ENCODE measurements around the gene ELP4.

The ELP4 gene

DNA sequence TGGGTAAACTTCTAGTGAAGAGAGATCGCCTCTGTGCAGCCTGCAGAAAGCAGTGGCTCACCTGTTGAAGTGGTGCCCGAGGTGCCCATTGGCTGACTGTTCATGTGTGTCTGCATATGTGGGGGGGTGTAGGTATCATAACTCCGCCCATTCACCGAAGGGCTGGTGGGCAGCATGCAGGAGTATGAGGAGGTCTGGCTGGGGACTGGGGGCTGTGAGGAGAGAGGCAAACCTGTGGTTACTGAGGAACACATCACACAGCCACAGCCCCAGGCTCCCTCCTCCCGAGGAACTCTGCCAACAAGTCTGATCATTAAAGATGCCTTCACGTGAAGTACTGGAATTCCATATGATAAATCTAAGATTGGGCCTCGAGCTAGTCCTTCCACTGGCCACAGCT is 281.1 kb downstream of the ELP4 start:
- Histone ChIP-seq H3K36me3 (no peaks in the 10 kb centered on the region), H3K4me1 (no peaks in the 10 kb centered on the region), H3K4me3 (ENCODE audit: low read depth, low read length) (no peak overlapping the region), H3K9me3 (no peaks in the 10 kb centered on the region), H3K27me3 (no peaks in the 10 kb centered on the region)
- DNase-seq = no peak
- TF ChIP-seq, protein P1, sequence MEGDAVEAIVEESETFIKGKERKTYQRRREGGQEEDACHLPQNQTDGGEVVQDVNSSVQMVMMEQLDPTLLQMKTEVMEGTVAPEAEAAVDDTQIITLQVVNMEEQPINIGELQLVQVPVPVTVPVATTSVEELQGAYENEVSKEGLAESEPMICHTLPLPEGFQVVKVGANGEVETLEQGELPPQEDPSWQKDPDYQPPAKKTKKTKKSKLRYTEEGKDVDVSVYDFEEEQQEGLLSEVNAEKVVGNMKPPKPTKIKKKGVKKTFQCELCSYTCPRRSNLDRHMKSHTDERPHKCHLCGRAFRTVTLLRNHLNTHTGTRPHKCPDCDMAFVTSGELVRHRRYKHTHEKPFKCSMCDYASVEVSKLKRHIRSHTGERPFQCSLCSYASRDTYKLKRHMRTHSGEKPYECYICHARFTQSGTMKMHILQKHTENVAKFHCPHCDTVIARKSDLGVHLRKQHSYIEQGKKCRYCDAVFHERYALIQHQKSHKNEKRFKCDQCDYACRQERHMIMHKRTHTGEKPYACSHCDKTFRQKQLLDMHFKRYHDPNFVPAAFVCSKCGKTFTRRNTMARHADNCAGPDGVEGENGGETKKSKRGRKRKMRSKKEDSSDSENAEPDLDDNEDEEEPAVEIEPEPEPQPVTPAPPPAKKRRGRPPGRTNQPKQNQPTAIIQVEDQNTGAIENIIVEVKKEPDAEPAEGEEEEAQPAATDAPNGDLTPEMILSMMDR (IDR thresholded peaks at IDR 0.05; ENCODE audit: low read depth, low read length) = no peak

DNA sequence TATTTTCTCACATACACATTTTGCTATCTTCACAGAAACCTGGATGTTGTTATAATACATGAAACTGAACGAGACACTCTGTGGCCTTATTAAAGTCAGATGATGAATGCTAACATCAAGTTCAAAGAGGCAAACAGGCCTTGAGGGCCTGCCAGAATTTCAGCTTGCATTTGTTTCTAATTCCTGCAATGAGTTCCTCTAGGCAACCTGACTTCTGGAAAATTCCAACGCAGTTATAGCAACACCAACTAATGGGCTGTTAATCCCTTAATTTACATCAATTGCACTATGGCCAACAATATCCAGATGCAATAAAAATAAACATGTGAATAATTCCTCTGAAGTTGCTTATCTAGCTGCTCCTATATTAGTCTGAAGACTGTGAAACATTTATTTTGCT is 282.5 kb downstream of the ELP4 start:
- Histone ChIP-seq H3K9me3 (no peaks in the 10 kb centered on the region), H3K36me3 (no peaks in the 10 kb centered on the region), H3K4me1 (no peaks in the 10 kb centered on the region), H3K27me3 (peaks cover 4% of the 10 kb centered on the region; the same call in 1 of the 2 replicates), H3K4me3 (ENCODE audit: low read depth, low read length) (no peak overlapping the region)
- no peak for DNase-seq
- TF ChIP-seq, protein P1 (IDR thresholded peaks at IDR 0.05; ENCODE audit: low read depth, low read length) = no peak

DNA sequence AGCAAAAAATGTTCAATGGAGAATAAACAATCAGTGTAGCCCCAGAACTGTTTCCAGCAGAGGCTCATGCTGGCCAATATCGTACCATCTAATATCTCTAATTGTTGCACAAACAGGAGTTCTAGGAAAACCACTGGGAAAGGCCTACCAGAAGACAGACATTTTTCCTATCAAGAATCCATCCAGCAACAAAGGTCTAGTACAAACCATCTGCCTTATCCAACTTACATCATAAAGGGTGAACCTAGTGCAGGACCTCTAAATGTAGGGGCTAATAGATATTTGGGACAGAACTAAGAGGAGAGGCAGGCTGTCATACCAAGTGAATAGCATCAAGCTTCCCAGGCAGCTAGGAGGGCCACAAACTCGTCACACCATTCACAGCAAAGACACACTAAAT is 282.9 kb downstream of the ELP4 start:
- Histone ChIP-seq H3K27me3 (peaks cover 6% of the 10 kb centered on the region; the same call in 1 of the 2 replicates), H3K4me1 (no peaks in the 10 kb centered on the region), H3K9me3 (no peaks in the 10 kb centered on the region), H3K36me3 (no peaks in the 10 kb centered on the region), H3K4me3 (ENCODE audit: low read depth, low read length) (no peak overlapping the region)
- no peak for DNase-seq
- TF ChIP-seq, protein P1 (IDR thresholded peaks at IDR 0.05; ENCODE audit: low read depth, low read length) = no peak

DNA sequence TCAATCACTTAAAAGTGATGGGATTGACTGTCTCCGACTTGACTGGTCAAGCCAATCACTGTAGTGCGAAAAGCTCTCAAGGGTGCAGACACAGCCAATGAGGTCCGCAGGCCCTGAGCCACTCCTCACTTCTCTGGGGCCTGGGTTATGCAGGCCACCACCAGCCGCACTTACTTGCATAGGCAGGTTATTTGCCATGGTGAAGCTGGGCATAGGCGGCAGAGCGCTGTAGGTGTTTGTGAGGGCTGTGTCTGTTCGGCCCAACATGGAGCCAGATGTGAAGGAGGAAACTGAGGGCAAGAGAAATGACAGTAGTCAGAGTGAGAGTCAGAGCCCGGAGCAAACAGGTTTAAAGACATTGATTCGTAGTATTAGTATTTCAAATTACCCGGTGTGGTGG is 283.7 kb downstream of the ELP4 start:
- no peaks in the 10 kb centered on the region for H3K36me3 ChIP-seq
- TF ChIP-seq, protein P1 (IDR thresholded peaks at IDR 0.05; ENCODE audit: low read depth, low read length) = no peak
- H3K4me3 ChIP-seq (ENCODE audit: low read depth, low read length) = no peak overlapping the region
- H3K27me3 ChIP-seq = peaks cover 11% of the 10 kb centered on the region
- no peaks in the 10 kb centered on the region for H3K4me1 ChIP-seq
- DNase-seq = no peak
- H3K9me3 ChIP-seq = no peaks in the 10 kb centered on the region

DNA sequence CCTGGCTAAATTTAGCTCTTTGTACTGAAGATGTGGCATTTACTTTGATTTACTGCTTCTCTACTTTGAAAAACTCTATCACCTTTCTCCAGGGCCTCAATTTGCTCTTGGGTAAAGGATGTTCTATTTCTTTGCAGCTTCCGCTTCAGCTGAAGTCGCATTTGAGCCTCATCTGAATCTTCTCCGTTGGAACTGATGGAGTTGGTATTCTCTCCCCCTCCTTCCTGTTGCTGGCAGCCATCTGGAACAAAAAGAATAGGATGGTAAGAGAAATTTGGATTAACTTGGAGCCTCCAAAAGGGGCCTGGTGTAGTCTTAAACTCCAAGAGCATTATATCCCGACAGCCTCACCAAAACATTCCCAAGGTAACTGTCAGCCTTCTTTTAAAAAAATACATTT is 285.0 kb downstream of the ELP4 start:
- Histone ChIP-seq H3K27me3 (peaks cover 24% of the 10 kb centered on the region), H3K36me3 (no peaks in the 10 kb centered on the region), H3K4me3 (ENCODE audit: low read depth, low read length) (no peak overlapping the region), H3K4me1 (no peaks in the 10 kb centered on the region), H3K9me3 (no peaks in the 10 kb centered on the region)
- TF ChIP-seq, protein P1 (IDR thresholded peaks at IDR 0.05; ENCODE audit: low read depth, low read length) = no peak
- DNase-seq = no peak

DNA sequence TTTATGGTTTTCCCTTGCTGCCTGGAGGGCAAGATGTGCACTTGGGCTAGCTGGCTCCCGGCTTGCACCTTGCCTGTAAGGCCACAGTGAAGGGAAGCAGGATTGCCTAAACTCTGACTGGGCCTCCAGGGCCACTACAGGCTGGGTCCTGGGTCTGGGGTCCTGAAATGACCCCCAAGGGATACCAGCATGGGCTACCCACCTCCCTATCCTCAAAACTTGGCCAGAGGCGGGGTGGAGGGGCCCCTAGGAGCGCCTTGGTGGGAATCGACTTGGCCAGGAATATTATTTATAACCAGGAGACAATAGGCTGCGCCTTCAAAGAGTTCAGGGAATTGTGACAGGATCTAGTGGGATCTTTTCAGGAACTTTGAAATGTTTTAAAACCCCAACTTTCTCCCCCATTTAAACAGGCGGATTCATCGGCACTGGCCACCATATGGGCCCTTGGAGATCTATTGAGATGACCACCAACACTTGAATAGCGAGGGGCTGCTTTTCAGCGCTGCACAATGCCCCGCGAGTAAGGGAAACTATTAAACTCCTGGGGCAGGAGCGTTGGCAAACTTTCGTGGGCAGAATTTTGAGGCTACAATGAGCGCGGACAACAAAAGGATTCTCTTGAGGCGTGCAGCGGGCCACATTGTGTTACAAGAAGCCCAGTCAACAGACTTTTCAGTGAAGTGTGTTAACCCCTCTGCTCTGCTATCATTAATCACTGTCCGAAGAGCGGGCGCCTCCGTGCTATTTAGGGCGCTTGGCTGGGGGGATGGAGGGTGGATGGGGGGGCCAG is 286.3 kb downstream of the ELP4 start:
- H3K27me3 ChIP-seq = peaks cover 36% of the 10 kb centered on the region

More for the DNA sequence above, 286.3 kb downstream of the ELP4 start:
- Histone ChIP-seq H3K4me3 (ENCODE audit: low read depth, low read length) (no peak overlapping the region), H3K4me1 (no peaks in the 10 kb centered on the region), H3K36me3 (no peaks in the 10 kb centered on the region), H3K9me3 (no peaks in the 10 kb centered on the region)
- TF ChIP-seq, protein P1 (IDR thresholded peaks at IDR 0.05; ENCODE audit: low read depth, low read length) = no peak
- DNase-seq = no peak

All from BE2C (cell line).